ENCODE data around the gene BMP10.
A peak's percentile ranks its signal among the peaks of the same experiment; 100 is the strongest.

The BMP10 gene

GRCh38 chr2:68871159-68871764, at the start of gene BMP10:
TSS of gene BMP10 (minus strand) at chr2:68871397. CDS start at chr2:68871358, 39 bp downstream.
- Mint-ChIP-seq H3K27me3 (no peaks in the 10 kb centered on the region), H3K36me3 (no peaks in the 10 kb centered on the region), H3K4me1 (peaks cover 6% of the 10 kb centered on the region), H3K4me3 (no peak within 1 kb of the TSS), H3K27ac (peak within 1 kb of the TSS; percentile 38), H3K9me3 (no peaks in the 10 kb centered on the region)

- Mint-ChIP-seq H3K4me3 (no peak overlapping the region), H3K9me3 (no peaks in the 10 kb centered on the region), H3K4me1 (peaks cover 4% of the 10 kb centered on the region), H3K27me3 (no peaks in the 10 kb centered on the region), H3K27ac (no peak overlapping the region), H3K36me3 (no peaks in the 10 kb centered on the region)
Observed at GRCh38 chr2:68920481-68921170, 49.4 kb upstream of the BMP10 start.

- no peaks in the 10 kb centered on the region for H3K9me3 Mint-ChIP-seq
- H3K4me1 Mint-ChIP-seq, result no peaks in the 10 kb centered on the region
- no peaks in the 10 kb centered on the region for H3K27me3 Mint-ChIP-seq
- H3K4me3 Mint-ChIP-seq, result no peak overlapping the region
- H3K27ac Mint-ChIP-seq, result no peak overlapping the region
- no peaks in the 10 kb centered on the region for H3K36me3 Mint-ChIP-seq
Observed at GRCh38 chr2:68918497-68918896, 47.3 kb upstream of the BMP10 start.

GRCh38 chr2:68917034-68917718, 46.0 kb upstream of the BMP10 start:
- no peaks in the 10 kb centered on the region for H3K4me1 Mint-ChIP-seq
- no peak overlapping the region for H3K4me3 Mint-ChIP-seq
- no peak overlapping the region for H3K27ac Mint-ChIP-seq
- no peaks in the 10 kb centered on the region for H3K9me3 Mint-ChIP-seq
- H3K36me3 Mint-ChIP-seq, result no peaks in the 10 kb centered on the region
- no peaks in the 10 kb centered on the region for H3K27me3 Mint-ChIP-seq

- Mint-ChIP-seq H3K27me3 (no peaks in the 10 kb centered on the region), H3K4me3 (no peak overlapping the region), H3K4me1 (no peaks in the 10 kb centered on the region), H3K9me3 (no peaks in the 10 kb centered on the region), H3K36me3 (no peaks in the 10 kb centered on the region), H3K27ac (no peak overlapping the region)
Observed at GRCh38 chr2:68916226-68916625, 45.0 kb upstream of the BMP10 start.

GRCh38 chr2:68915393-68915792, 44.2 kb upstream of the BMP10 start:
- Mint-ChIP-seq H3K9me3 (no peaks in the 10 kb centered on the region), H3K27ac (no peak overlapping the region), H3K36me3 (no peaks in the 10 kb centered on the region), H3K4me1 (peaks cover 3% of the 10 kb centered on the region), H3K27me3 (no peaks in the 10 kb centered on the region), H3K4me3 (no peak overlapping the region)

- Mint-ChIP-seq H3K9me3 (no peaks in the 10 kb centered on the region), H3K4me3 (no peak overlapping the region), H3K36me3 (no peaks in the 10 kb centered on the region), H3K27ac (no peak overlapping the region), H3K27me3 (no peaks in the 10 kb centered on the region), H3K4me1 (peaks cover 21% of the 10 kb centered on the region)
Observed at GRCh38 chr2:68913359-68913758, 42.2 kb upstream of the BMP10 start.

- Mint-ChIP-seq H3K36me3 (no peaks in the 10 kb centered on the region), H3K4me3 (no peak overlapping the region), H3K4me1 (peaks cover 27% of the 10 kb centered on the region), H3K27ac (no peak overlapping the region), H3K9me3 (no peaks in the 10 kb centered on the region), H3K27me3 (no peaks in the 10 kb centered on the region)
Observed at GRCh38 chr2:68912732-68913131, 41.5 kb upstream of the BMP10 start.

GRCh38 chr2:68912111-68912510, 40.9 kb upstream of the BMP10 start:
- Mint-ChIP-seq H3K4me3 (no peak overlapping the region), H3K27ac (no peak overlapping the region), H3K36me3 (no peaks in the 10 kb centered on the region), H3K9me3 (no peaks in the 10 kb centered on the region), H3K4me1 (peaks cover 33% of the 10 kb centered on the region), H3K27me3 (no peaks in the 10 kb centered on the region)

GRCh38 chr2:68911709-68912108, 40.5 kb upstream of the BMP10 start:
- Mint-ChIP-seq H3K27ac (no peak overlapping the region), H3K27me3 (no peaks in the 10 kb centered on the region), H3K4me1 (peaks cover 35% of the 10 kb centered on the region), H3K4me3 (no peak overlapping the region), H3K9me3 (no peaks in the 10 kb centered on the region), H3K36me3 (no peaks in the 10 kb centered on the region)

GRCh38 chr2:68911246-68911645, 40.0 kb upstream of the BMP10 start:
- H3K4me1 Mint-ChIP-seq, result peaks cover 36% of the 10 kb centered on the region
- no peaks in the 10 kb centered on the region for H3K27me3 Mint-ChIP-seq
- H3K27ac Mint-ChIP-seq, result no peak overlapping the region
- H3K36me3 Mint-ChIP-seq, result no peaks in the 10 kb centered on the region
- H3K4me3 Mint-ChIP-seq, result no peak overlapping the region
- H3K9me3 Mint-ChIP-seq, result no peaks in the 10 kb centered on the region

- Mint-ChIP-seq H3K4me3 (peak overlapping the region; percentile 39), H3K9me3 (no peaks in the 10 kb centered on the region), H3K36me3 (no peaks in the 10 kb centered on the region), H3K4me1 (peaks cover 36% of the 10 kb centered on the region), H3K27me3 (no peaks in the 10 kb centered on the region), H3K27ac (peak overlapping the region; percentile 88)
Observed at GRCh38 chr2:68909793-68910674, 38.8 kb upstream of the BMP10 start.

- Mint-ChIP-seq H3K27me3 (no peaks in the 10 kb centered on the region), H3K36me3 (no peaks in the 10 kb centered on the region)
Observed at GRCh38 chr2:68908392-68908970, 37.3 kb upstream of the BMP10 start.

GRCh38 chr2:68907920-68908253, 36.7 kb upstream of the BMP10 start:
- H3K27ac Mint-ChIP-seq, result peak overlapping the region; percentile 97
- H3K27me3 Mint-ChIP-seq, result no peaks in the 10 kb centered on the region
- peaks cover 36% of the 10 kb centered on the region for H3K4me1 Mint-ChIP-seq
- H3K36me3 Mint-ChIP-seq, result no peaks in the 10 kb centered on the region
- H3K4me3 Mint-ChIP-seq, result peak overlapping the region; percentile 45
- H3K9me3 Mint-ChIP-seq, result no peaks in the 10 kb centered on the region

More at GRCh38 chr2:68908392-68908970, 37.3 kb upstream of the BMP10 start:
- Mint-ChIP-seq H3K9me3 (no peaks in the 10 kb centered on the region), H3K4me3 (peak overlapping the region; percentile 45), H3K27ac (peak overlapping the region; percentile 97), H3K4me1 (peaks cover 36% of the 10 kb centered on the region)

GRCh38 chr2:68907232-68907919, 36.2 kb upstream of the BMP10 start:
- Mint-ChIP-seq H3K27ac (peak overlapping the region; percentile 97), H3K36me3 (no peaks in the 10 kb centered on the region), H3K4me3 (peak overlapping the region; percentile 23), H3K4me1 (peaks cover 36% of the 10 kb centered on the region), H3K9me3 (no peaks in the 10 kb centered on the region), H3K27me3 (no peaks in the 10 kb centered on the region)

All from activated naive CD4-positive, alpha-beta T cell treated with anti-CD3 and anti-CD28 coated beads, Interleukin-2, amount 50 U/mL, for 24 hours (primary cell).